GM12864 (cell line): ENCODE data around the gene DUSP12.
A peak's percentile ranks its signal among the peaks of the same experiment; 100 is the strongest.

Experiments used
- DNase-seq: peaks from one replicate; pipeline ENCODE4 v3.0.0-alpha.2; 2011; ENCODE audit warnings: low read depth
- H3K4me3 ChIP-seq: 2 replicates; pipeline ENCODE4 v1.5.1; 2011; ENCODE audit warnings: mild to moderate bottlenecking, low read depth, low read length, control low read depth
- TF ChIP-seq, protein P1 (sequence below): IDR thresholded peaks from 2 replicates; pipeline ENCODE4 v1.5.1; 2011; ENCODE audit warnings: low read depth, mild to moderate bottlenecking, moderate library complexity, low read length, control low read depth, inconsistent platforms; ENCODE audit errors: missing control alignments

DUSP12 gene, protein sequence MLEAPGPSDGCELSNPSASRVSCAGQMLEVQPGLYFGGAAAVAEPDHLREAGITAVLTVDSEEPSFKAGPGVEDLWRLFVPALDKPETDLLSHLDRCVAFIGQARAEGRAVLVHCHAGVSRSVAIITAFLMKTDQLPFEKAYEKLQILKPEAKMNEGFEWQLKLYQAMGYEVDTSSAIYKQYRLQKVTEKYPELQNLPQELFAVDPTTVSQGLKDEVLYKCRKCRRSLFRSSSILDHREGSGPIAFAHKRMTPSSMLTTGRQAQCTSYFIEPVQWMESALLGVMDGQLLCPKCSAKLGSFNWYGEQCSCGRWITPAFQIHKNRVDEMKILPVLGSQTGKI

DNA sequence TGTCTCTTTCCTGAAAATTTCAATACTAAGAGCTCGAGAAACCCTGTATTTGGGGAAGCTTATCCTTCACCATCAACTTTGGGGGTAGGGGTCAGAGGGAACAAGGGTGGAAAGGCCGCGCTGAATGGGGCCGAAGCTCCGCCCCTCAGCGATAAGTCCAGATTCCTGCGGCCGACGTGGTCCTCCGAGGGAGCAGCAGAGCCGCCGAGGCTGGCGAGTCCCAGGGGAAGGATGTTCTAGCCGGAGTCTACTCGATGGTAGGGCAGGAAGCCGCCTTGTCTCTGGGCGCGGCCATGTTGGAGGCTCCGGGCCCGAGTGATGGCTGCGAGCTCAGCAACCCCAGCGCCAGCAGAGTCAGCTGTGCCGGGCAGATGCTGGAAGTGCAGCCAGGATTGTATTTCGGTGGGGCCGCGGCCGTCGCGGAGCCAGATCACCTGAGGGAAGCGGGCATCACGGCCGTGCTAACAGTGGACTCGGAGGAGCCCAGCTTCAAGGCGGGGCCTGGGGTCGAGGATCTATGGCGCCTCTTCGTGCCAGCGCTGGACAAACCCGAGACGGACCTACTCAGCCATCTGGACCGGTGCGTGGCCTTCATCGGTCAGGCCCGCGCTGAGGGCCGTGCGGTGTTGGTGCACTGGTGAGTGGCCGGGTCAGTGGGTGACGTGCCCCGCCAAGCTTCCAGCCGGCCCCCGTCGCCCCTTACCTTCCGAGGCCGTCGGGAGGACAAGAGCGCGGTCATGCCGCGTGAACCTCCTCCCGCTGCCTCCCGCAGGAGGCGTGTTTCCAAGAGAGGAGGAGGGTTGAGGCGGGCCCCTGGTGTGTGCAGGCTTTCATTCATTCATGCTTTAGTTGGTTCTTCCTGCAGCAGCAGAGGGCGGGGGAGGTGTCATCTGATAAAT, at the start of gene DUSP12:
Gene DUSP12 (plus strand): TSS at position 278 of the 899 bp plus-strand sequence. CDS start 16 bp downstream, at position 294.
- TF ChIP-seq, protein P1, sequence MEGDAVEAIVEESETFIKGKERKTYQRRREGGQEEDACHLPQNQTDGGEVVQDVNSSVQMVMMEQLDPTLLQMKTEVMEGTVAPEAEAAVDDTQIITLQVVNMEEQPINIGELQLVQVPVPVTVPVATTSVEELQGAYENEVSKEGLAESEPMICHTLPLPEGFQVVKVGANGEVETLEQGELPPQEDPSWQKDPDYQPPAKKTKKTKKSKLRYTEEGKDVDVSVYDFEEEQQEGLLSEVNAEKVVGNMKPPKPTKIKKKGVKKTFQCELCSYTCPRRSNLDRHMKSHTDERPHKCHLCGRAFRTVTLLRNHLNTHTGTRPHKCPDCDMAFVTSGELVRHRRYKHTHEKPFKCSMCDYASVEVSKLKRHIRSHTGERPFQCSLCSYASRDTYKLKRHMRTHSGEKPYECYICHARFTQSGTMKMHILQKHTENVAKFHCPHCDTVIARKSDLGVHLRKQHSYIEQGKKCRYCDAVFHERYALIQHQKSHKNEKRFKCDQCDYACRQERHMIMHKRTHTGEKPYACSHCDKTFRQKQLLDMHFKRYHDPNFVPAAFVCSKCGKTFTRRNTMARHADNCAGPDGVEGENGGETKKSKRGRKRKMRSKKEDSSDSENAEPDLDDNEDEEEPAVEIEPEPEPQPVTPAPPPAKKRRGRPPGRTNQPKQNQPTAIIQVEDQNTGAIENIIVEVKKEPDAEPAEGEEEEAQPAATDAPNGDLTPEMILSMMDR = no peak
- H3K4me3 ChIP-seq = peak within 1 kb of the TSS; percentile 66
- peak; percentile 91 for DNase-seq

DNA sequence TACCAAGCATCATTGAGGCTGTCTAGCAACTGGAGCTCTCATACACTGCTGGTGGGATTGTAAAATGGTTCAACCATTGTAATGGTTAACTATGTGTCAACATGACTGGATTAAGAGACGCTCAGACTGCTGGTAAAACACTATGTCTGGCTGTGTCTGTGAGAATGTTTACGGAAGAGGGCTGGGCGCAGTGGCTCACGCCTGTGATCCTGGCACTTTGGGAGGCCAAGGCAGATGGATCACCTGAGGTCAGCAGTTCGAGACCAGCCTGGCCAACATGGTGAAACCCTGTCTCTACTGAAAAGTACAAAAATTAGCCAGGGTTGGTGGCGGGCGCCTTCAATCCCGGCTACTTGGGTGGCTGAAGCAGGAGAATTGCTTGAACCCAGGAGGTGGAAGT, 47.3 kb upstream of the DUSP12 start:
- TF ChIP-seq, protein P1 = no peak
- H3K4me3 ChIP-seq = no peak overlapping the region
- DNase-seq = no peak

DNA sequence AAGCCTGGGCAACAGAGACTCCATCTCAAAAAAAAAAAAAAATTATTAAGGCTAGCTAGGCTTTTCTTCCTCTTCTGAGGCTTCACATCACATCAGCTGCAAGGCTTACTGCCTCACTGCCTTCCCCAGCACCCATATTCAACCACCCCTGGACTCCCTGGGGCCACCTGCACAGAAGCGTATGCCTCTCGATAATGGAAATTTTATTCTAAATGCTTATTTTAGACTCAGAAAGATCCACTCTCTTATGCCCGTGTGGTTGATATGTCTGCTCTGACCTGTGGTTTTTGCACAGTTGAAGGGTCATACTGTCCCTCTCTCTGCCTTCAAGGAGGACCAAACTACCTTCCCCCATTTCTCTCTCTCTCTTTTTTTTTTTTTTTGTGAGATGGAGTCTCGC, 44.0 kb upstream of the DUSP12 start:
- DNase-seq = no peak
- TF ChIP-seq, protein P1 = no peak
- H3K4me3 ChIP-seq = no peak overlapping the region; the same call in 1 of the 2 replicates

DNA sequence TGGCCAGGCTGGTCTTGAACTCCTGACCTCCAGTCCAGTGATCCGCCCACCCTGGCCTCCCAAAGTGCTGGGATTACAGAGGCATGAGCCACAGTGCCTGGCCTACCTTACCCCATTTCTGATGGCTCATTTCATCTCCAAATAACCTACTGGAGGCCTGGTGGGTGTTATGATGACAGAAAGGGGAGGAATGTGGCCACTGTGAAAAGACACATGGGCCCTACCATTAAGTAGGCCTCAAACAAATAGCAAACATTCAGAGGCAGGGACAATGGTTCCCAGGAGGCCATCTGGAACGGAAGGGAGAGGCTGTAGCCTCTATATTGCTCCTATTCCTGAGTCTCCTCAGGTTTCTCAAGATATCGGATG, 43.5 kb upstream of the DUSP12 start:
- H3K4me3 ChIP-seq = peak overlapping the region; percentile 1; the same call in 1 of the 2 replicates
- no peak for DNase-seq
- TF ChIP-seq, protein P1 = no peak

DNA sequence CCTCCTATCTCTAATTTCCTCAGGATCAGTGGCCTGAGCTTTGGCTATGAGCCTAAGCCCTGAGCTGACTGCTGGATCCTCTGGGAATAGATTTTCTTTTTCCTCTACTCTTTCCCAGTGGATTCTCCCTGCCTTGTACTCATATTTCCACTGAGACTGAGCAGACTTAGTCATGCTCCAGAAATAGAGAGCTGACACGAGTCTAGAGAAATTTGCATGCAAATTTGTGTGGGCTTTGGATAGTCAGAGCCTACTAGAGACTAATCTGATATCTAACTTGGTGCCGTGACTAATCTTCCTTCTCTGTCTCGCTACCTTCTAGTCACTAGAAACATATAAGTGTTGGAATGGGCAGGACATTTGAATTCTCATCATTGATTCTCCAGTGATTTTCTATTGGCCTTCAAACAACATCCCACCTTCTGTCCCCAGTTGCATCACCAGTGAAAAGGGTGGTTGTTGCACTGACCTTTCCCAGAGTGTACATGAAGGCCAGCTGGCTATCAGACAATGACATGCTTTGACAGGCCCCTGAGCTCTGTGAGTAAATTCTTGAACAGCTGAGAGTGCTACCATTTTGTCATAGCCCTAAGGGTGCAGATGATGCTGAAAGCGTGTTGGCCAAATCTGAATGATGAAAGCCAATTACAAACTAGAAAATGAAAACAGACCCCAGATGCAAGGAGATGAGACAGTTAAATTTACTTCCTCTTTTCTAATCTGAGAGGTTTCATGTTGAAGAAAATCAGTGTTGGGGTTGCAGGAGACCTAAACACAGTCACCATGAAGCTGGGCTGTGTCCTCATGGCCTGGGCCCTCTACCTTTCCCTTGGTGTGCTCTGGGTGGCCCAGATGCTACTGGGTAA, 42.9 kb upstream of the DUSP12 start, which contains the start of gene FCRLA:
Gene FCRLA (plus strand): TSS at position 748 of the 866 bp plus-strand sequence. CDS start 36 bp downstream, at position 784.
- peak; percentile 89 for DNase-seq
- H3K4me3 ChIP-seq = peak within 1 kb of the TSS; percentile 79
- TF ChIP-seq, protein P1 = no peak

DNA sequence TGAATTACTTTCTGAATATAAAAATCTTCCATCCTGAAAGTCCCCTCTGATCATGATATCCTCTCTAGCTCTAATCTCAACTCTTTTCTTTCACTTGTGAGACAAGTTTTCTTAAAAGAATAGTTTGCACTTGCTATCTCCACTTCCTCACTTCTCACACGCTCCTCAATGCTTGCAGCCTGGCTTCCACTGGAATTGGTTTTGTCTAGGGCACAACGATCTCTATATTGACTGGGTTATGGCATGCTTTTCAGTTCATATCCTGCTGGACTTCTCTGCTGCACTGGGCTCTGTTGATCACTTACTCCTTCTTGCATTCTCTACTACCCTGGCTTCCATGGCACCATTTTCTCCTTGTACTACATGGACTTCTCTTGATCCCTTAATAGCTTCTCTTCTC, 42.1 kb upstream of the DUSP12 start:
- DNase-seq = no peak
- H3K4me3 ChIP-seq = peak overlapping the region; percentile 79
- TF ChIP-seq, protein P1 = no peak
